GM18508 (cell line): ENCODE results near the gene ATXN2.

Experiments
- ATAC-seq: cut with Tn5 transposase; IDR thresholded peaks from one replicate; pipeline ENCODE4 v1.9.1; 2021; ENCODE audit warnings: moderate number of reproducible peaks; ENCODE audit not compliant: insufficient read depth, unreplicated experiment

The ATXN2 gene

DNA sequence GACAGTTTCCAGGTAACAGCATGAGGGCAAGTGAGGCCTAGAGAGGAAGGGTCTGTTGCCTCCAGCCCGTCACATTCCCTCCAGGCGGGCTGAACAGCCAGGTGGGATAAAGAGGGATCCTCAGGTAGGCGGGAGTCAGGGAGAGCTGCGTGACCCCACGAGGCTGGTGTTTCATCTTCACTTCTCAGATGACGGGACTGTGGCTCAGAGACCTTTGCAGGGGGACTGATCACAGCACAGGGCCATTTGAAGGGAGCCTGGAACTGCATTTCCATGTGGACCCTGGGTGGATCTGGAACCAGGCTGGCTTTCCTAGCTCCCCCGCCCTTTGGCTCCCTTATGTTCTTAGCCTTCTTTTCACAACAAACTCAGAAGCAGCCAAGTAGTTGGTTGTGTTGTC is 156.0 kb downstream of the ATXN2 start:
- no peak for ATAC-seq

DNA sequence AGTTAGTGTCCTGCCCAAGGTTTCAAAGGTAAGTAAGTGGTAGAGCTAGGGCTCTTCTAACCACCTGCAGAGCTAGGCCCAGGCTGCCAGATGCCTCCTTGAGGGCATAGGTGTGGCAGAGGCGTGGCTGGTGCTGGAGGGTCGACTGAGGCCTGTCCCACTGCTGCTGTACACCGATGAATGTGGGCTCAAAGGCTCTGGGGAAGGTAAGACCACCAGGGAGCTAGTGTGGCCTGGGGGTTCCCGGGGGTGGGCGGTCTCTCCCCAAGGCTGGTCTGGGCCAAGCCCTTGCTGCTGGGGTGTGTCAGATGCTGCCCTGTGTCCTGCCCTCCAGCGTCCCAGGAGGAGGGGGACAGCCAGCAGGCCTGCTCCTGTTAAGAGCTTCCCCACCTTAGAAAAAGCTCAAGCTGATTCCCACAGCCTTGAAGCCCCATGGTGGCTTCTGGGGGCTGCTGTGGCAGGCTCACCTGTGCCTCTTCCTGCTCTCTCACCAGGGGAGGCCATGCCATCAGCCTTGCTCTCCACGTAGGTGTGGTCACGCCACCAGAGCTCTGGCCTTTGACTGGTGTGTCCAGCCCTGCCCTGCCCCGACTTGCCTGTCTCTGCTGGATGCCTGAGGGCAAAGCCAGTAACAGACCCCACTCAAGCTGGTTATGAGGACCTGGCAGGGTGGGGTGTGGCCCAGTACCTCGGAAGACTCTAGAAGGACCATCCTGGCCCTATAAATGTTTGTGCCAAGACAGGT is 156.6 kb downstream of the ATXN2 start:
- ATAC-seq = no peak

DNA sequence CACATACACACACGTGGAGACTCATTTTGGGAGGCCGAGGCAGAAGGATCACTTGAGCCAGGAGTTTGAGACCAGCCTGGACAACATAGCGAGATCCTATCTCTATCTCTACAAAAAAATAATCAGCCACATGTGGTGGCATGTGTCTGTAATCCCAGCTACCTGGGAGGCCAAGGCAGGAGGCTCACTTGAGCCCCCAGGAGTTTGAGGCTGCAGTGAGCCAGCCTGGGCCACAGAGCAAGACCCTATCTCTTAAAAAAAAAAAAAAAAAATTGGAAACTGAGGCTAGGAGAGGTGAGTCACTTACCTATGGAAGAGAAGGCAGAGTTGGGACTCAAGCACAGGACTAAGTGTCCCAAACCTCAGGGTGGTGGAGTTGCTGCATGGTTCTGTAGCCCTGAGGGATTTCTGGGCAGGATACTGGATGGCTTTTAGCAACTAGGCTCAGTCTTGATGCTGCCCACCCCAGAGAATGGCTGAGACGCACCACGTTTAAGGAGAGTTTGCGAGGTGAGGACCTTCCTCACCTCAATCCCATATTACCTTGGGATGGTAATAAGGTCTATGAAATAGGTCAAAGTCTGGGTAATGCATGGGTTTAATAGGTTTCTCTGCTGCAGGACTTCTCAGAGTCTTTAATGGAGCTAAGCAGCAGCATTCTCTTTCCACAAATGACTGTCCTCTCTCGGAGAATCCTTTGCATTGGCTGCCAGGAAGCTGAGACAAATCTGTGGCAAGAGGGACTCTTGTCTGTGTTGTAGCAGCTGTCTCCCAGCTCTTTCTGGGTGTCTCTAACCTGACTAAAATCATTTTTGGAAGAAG is 157.8 kb downstream of the ATXN2 start:
- ATAC-seq = no peak

DNA sequence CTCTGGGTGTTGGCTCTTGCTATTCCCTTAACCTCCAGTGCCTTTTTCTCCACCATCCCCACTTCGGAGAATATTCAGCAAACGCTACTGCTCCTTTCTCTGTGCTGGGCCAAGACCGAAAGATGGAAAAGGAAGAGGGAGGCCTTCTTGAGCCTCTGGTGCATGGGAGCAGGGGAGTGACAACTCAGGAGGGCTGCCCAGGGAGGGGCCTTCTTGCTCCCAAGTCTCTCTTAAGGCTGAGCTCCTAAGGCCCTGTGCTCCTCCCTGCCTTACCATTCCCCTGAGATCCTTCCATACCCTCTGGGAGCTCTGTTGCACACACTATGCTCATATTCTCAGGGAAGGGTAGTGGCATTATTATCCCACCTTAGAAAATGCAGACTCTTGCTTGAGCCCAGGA is 158.5 kb downstream of the ATXN2 start:
- ATAC-seq = no peak

DNA sequence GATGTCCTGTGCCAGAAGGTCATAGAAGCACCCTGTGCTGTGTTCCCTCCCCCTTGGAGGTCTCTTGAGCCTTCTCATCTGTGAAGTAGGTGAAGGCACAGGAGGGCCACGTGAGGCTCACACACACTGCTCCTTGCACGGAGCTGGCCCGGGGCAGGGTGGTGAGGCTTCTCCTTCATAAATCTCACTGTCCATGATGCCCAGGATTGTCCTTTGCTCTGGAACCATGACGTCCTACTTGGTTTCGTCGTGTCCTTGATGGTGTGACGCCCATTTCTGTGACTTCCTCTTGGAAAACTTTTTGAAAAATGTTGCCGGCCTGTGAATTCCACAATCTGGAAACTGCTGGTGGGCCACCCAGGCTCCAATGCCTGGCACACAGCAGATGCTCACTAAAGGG is 159.0 kb downstream of the ATXN2 start:
- no peak for ATAC-seq

DNA sequence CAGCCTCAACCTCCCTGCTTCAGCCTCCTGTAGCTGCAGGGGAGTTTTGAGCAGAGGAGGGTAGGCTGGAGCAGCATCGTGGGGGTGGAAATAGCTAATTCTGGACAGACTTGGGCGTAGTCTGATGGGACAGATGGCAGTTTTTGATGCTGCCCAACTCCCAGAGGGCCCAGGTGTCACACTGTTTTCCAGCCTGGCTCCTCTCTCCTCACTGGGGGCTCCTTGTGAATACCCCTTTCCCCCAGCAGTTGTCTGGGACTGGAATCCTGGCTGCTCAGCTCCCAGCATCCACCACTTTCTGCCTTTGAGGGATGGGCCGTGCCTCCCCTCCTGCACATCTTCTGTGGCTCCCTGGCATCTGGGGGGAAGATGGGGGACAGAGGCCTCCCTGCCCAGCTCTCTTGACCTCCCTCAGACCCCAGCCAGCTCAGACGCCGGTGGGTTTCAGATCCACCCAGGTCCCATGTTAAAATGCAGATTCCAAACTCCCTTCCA is 159.4 kb downstream of the ATXN2 start:
- no peak for ATAC-seq

DNA sequence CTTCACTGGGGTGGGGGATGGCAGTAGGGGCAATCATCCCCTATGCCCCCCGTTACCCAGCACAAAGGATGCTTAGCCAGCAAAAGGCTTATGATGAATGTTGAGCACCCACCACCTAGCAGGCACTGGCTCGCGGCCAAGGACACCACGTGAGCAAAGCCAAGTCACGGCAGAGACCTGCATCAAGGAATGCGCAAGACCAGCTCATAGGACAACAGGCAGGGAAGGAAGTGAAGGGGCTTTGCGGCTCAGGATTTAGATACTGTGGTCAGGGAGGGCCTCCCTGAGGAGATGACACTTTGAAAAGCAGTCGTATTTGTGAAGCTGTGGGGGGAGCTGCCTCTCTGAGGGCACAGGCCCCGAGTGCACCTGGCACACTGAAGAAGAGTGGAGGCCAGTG is 160.6 kb downstream of the ATXN2 start:
- ATAC-seq = no peak

DNA sequence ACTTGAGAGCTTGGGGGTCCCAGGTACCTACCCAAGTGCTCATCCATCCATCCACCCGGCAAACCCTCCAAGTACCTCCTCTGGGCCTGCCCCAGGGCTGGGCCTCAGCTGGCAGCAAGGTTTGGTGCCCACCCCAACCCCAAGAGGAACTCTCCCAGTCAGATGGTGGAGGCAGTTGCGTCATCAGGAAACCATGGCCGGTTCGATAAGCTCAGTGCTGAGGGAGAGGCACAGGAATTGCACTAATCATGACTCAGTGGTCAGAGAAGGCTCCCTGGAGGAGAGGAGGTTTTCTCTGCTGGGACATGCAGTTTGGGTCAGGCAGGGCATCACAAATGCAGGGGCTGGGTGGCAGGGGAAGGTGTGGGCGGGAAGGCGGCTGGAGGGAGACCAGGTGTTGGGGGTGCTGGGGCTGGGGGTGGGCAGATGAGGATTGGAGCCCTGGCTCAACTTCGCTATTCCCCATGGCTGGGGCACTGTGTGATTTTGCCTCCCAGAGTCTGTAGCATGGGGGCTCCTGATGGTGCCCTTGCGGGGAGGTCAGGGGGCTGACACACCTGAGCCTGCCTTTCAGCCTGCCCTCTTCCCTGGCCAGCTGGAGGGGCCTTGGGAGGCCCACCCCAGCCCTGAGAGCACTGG is 161.2 kb downstream of the ATXN2 start:
- no peak for ATAC-seq

DNA sequence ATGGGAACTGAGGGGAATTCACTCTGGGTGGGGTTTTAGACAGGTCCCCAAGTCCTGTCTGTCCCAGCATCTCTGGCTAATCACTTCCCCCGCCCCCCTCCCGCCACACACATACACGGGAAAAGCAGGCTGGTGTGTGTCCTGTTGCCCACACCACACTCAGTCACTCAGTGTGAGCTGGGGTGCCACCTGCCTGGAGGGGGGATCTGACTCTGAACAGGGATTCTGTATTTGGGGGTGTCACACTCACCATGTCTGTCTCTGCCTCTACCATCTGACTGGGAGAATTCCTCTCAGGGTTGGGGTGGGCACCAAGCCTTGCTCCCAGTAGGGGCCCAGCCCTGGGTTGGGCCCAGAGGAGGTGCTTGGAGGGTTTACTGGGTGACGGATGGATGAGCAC is 162.3 kb downstream of the ATXN2 start:
- ATAC-seq = no peak

DNA sequence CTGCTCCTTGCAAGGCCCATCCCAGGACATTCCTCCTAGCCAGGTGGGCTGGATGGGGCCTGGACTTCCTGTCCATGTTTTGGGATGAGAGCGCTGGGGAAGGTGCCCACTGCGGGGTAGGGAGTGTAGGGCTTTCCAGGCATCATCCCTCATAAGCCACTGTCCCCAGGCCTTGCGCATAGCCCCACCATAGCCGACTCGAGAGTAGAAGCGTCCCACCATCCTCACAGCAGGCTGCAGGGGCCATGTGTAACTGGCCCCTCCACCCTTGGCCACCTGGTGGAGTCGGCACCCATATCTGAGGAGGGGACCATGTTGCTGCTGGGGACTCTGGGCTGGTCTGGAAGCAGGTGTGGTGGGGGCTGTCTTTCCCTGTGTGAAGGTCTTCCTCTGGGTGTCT is 162.8 kb downstream of the ATXN2 start:
- no peak for ATAC-seq

DNA sequence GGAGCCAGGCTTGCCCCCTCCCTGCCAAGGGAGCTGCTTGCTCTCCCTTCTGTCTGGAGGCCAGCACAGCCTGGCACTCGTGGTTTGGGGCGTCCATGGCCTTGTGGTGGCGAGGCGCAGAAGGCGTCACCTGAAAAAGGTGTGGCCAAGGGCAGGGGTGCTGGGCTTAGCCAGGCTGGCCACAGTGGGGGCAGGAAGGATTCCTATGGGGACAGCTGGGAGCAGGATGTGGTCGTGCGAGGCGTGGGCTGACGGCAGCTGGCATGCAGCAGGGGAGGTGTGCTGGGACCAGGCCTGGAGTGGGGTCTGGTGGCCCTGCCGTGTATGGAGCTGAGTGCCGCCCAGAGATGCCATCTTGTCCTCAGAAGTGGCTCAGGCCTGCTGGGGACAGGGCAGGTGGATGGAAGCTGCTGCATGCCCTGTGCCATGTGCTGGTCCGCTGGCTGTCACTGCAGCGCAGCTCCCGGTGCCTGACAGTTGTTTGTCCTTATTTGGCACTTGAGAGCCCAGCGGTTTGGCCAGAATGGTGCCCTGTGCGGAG is 163.4 kb downstream of the ATXN2 start:
- ATAC-seq = no peak

DNA sequence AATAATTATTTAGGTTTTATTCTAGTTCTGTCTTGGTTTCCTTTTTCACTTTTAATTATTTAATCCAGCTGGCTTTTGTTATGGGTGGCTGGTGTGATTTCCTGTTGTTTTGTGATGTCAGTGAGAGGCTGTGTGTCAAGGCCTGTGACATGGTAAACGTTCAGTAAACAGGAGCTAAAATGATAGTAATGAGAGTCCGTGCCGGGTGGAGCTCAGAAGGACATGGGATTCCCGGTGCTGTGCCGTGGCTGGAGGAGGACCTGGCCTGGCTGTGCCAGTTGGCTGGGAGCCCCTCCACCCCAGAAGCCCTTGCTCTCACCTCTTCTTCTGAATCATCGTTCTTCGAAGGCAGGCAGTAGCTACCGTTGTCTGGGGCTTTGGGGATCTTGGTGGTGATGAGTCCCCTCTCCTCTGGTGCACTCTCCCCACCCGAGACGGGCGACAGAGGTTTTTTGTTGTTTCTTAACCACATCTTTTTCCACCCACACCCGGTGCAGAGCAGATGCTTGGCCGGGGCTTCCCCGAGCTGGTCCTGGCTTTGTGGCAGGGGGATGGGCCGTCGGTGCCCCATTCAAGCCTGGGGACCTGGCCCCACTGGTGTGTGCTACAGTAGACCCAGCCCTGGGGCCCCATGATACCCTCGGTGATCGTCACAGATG is 164.3 kb downstream of the ATXN2 start:
- ATAC-seq = peak; percentile 44

DNA sequence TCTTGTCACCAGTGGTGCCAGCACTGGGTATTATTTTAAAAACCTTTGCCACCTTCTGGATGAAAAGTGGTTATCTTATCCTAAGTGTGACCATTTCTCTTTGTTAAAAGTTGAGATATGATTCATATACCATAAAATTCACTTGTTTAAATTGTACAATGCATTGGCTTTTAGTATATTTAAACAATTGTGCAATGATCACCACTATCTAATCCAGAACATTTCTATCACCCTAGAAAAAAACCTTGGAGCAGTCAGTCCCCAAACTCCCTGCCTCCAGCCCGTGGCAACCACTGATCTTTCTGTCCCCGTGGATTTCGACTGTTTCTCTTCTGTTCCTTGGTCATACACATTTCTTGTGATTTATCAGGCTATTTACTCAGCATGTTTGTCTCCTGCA is 165.1 kb downstream of the ATXN2 start:
- ATAC-seq = no peak

DNA sequence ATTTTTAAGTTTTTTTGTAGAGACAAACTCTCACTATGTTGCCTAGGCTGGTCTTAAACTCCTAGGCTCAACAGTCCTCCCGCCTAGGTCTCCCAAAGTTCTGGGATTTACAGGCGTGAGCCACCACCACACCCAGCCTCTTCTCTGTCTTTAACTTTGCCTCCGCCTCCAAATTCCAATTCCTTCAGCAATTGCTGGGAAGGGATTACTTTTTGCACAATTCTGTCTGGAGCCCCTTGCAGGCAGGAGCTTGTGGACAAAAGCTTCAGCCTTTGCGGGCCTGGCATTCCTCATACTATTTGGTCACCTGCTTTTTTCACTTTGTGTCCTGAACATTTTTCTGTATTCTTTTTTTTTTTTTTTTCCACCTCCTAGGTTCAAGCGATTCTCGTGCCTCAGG is 167.3 kb downstream of the ATXN2 start:
- no peak for ATAC-seq

DNA sequence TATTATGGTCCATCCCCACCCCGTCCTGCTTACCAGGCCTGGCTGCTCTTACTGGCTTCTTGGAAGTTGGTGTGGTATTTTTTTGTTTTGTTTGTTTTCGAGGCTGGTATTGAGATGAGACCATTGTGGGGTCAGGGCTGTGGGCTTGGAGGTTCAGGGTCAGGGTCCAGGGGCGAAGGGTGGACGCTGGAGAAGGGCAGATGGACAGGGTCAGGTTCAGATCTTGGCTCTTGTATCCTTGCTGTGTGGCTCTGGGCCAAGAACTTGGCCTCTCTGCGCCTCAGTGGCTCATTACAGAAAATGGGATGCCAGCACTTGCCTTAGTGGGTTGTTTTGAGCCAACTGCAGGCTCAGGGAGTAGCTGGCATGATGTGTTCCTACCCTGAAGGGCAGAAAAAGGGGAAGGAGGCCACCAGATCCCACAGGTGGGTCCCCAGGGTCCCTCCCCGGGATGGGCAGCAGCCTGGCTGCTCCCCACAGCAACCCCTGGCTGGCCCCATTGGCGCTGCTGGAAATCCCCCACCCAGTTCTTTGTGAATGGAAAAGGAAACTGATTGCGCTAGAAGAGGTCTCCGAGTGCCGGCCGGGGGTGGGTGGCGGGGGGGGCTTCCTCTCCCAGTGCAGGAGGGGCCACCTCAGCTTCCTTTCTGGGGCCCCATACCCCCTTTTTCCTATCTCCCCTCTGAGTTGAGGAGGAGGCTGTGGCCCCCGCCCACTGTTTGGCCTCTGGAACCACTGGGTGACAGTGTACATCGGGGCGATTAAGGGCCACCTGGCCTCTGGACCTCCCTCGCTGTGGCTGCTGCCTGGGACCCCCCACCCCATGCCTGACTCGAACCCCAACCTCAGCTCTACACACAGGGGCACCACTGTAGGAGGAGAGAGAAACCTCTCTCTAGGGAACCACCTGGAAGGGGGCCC is 168.4 kb downstream of the ATXN2 start:
- ATAC-seq = no peak

DNA sequence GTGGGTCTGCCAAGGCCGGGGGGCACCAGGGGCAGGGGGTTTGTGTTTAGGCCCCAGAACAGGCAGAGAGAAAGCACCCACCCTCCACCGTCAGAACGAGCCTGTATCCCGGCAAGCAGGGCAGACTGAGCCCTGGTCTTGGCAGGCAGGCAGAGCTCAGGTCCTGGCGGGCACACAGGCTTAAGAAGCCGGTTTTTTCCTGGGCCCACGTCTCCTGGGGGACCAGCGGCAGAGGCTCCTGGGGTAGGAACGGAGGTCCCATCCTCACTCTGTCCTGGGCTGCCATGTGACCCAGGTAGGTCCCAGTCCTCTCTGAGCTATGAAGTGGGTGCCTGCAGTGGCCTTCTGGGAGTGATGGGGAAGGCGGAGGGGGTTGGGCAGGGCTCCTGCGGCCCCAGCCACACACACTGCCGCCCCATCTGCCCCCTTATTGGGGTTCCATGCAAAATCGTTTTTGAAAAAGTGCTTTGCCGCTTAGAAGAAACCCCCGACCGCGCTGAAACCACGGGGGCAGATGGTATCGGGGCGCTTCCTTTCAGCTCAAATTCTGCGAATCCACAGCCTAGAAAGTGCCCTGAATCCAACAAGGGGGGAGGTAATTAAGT is 169.2 kb downstream of the ATXN2 start:
- no peak for ATAC-seq

DNA sequence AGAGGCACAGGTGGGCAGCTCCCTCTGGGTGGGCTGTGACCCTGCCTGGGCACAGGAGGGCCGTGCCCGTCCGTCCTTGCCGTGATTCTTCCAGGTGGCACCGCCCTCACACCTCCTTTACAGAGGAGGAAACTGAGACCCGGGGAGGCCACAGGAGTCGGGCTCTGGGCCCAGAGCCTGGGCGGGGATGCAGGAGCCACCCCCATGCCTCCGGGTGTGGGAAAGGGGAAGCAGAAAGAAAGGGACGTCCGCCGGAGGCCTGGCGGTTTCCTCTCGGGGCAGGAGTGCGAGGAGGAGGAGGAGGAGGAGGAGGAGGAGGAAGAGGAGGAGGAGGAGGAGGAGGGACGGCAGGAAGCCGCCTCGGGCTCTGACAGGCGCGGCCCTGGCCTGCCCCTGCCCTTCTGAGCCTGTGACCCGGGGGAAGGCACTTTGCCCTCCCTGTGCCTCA is 170.4 kb downstream of the ATXN2 start:
- no peak for ATAC-seq

DNA sequence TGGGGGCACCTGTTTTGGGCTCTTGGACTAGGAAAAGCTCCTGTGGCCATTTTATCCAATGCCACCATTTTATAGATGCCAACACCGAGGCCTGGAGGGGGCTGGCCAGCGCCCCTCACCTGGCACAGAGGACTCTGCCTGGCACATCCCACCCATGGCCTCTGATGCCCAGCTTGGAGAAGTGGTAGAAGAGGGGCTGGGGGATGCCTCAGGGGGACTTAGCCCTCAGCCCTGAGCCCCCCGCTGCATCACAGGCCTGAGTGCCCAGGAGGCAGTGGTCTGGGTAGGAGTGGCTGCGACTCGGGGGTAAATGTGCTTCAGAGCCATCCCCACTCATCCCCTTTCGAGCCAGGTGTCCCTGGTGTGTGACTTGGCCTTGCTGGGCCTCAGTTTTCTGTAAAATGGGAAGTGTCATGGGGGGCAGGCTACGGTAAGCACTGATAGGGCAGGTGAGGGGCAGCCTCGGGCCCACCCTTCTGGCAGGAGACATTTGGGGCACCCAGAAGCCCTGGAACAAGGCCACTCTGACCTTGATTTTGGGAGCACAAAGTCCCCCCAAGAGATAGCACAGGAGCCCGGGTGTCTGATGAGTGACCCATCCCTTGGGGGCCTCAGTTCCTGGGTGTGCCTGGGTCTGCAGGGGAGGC is 170.9 kb downstream of the ATXN2 start:
- ATAC-seq = no peak
